Medulla oblongata (tissue), 1 donor: ENCODE measurements around the gene PEAK3.

Experiments used
- DNase-seq: peaks from one replicate; pipeline ENCODE4 v3.0.0-alpha.2; 2015; ENCODE audit errors: extremely low spot score

Gene PEAK3

GRCh38 chr19:2239173-2239572 is 42.8 kb downstream of the PEAK3 start:
- no peak for DNase-seq

- DNase-seq = no peak
Observed at GRCh38 chr19:2237869-2238153, 44.2 kb downstream of the PEAK3 start.

- no peak for DNase-seq
Observed at GRCh38 chr19:2237051-2237868, 44.7 kb downstream of the PEAK3 start.

- peak; percentile 97 for DNase-seq
Observed at GRCh38 chr19:2236314-2237050, 45.5 kb downstream of the PEAK3 start, which contains the start of the genes PLEKHJ1 and SF3A2. TSS of gene PLEKHJ1 (minus strand) at chr19:2236329. CDS start at chr19:2236248, 81 bp downstream. TSS of gene SF3A2 (plus strand) at chr19:2236824. CDS start at chr19:2243419, 6,595 bp downstream.

- DNase-seq = no peak
Observed at GRCh38 chr19:2236064-2236313, 46.0 kb downstream of the PEAK3 start.

- DNase-seq = no peak
Observed at GRCh38 chr19:2235381-2236063, 46.5 kb downstream of the PEAK3 start.

- DNase-seq = no peak
Observed at GRCh38 chr19:2234996-2235380, 47.0 kb downstream of the PEAK3 start.

GRCh38 chr19:2233601-2234280 is 48.2 kb downstream of the PEAK3 start:
- DNase-seq = no peak

- DNase-seq = no peak
Observed at GRCh38 chr19:2232286-2233151, 49.5 kb downstream of the PEAK3 start.

- DNase-seq = no peak
Observed at GRCh38 chr19:2231621-2232221, 50.3 kb downstream of the PEAK3 start.

GRCh38 chr19:2230807-2231533 is 51.0 kb downstream of the PEAK3 start:
- no peak for DNase-seq

- DNase-seq = no peak
Observed at GRCh38 chr19:2230033-2230531, 51.9 kb downstream of the PEAK3 start.

- no peak for DNase-seq
Observed at GRCh38 chr19:2229103-2230032, 52.6 kb downstream of the PEAK3 start.

GRCh38 chr19:2228157-2229030 is 53.6 kb downstream of the PEAK3 start:
- DNase-seq = no peak

- peak; percentile 35 for DNase-seq
Observed at GRCh38 chr19:2227415-2228156, 54.4 kb downstream of the PEAK3 start.

- DNase-seq = no peak
Observed at GRCh38 chr19:2226840-2227360, 55.1 kb downstream of the PEAK3 start.
